VCaP (cell line): ENCODE data around the gene ERVFRD-1.

ENCODE experiments used
- H3K27ac ChIP-seq: fragments of 450-650 bp; 2 replicates; pipeline ENCODE4 v1.5.1; 2017
- TF ChIP-seq, protein P1 (sequence below): fragments of 450-650 bp; conservative IDR thresholded peaks from 2 replicates; pipeline ENCODE4 v1.5.1; 2017; ENCODE audit warnings: mild to moderate bottlenecking, moderate library complexity

The ERVFRD-1 gene, protein sequence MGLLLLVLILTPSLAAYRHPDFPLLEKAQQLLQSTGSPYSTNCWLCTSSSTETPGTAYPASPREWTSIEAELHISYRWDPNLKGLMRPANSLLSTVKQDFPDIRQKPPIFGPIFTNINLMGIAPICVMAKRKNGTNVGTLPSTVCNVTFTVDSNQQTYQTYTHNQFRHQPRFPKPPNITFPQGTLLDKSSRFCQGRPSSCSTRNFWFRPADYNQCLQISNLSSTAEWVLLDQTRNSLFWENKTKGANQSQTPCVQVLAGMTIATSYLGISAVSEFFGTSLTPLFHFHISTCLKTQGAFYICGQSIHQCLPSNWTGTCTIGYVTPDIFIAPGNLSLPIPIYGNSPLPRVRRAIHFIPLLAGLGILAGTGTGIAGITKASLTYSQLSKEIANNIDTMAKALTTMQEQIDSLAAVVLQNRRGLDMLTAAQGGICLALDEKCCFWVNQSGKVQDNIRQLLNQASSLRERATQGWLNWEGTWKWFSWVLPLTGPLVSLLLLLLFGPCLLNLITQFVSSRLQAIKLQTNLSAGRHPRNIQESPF

DNA sequence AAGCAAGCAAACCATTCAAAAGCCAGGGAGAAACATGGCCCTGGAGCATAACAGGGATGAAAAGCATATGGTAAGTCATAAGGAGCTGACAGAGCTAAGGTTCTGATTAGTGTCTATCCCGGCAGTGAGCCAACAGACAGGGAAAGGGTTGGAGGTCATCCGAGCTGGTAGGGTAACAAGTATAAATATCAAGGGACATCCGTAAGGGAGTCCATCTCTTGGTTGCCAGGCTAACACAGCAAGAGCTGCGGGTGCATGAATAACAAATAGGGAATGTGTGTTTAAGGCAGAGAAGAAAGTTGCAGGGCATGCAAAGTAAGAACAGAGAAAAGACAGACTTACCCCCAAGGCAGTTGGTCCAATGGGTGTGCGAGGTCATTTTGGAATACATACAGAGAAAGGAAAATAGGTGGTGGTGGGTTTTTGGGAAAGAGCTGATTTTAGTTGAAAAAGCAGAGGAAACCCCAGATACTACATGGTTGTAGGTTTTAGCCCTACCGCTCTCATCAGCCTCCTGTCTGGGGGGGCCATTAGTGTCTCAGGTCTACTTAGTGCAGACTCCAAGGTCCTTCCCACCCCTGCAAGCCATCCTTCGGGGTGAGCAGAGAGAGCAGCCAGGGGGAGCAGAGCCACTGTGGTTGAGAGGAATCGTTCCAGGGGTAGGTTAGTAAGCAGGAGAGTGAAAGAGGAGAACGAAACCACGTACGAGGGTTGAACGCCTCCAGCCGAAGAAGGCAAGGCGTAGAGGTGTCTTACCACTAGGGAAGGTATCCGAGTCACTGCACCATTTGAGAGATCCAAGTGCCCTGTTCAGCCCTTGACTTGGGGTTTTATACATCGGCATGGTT, at the start of gene ERVFRD-1:
ERVFRD-1 (minus strand) TSS at position 805 of the 848 bp plus-strand sequence. CDS start 6,415 bp downstream, outside the sequence.
- peak within 1 kb of the TSS; percentile 50 for H3K27ac ChIP-seq
- TF ChIP-seq, protein P1, sequence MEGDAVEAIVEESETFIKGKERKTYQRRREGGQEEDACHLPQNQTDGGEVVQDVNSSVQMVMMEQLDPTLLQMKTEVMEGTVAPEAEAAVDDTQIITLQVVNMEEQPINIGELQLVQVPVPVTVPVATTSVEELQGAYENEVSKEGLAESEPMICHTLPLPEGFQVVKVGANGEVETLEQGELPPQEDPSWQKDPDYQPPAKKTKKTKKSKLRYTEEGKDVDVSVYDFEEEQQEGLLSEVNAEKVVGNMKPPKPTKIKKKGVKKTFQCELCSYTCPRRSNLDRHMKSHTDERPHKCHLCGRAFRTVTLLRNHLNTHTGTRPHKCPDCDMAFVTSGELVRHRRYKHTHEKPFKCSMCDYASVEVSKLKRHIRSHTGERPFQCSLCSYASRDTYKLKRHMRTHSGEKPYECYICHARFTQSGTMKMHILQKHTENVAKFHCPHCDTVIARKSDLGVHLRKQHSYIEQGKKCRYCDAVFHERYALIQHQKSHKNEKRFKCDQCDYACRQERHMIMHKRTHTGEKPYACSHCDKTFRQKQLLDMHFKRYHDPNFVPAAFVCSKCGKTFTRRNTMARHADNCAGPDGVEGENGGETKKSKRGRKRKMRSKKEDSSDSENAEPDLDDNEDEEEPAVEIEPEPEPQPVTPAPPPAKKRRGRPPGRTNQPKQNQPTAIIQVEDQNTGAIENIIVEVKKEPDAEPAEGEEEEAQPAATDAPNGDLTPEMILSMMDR, result no peak

DNA sequence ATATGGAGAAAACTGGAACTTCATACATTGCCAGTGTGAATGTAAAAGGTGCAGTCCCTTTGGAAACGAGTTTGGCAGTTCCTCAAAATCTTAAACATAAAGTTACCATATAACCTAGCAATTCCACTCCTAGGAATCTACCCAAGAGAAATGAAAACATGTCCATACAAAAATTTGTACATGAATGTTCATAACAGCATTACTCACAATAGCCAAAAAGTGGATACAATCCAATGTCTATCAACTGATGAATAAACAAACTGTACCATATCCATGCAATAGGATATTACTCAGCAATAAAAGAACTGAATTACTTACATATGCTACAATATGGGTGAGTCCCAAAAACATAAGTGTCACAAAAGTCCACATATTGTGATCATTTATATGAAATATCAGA, 48.7 kb upstream of the ERVFRD-1 start:
- TF ChIP-seq, protein P1, result no peak
- H3K27ac ChIP-seq, result no peak overlapping the region

DNA sequence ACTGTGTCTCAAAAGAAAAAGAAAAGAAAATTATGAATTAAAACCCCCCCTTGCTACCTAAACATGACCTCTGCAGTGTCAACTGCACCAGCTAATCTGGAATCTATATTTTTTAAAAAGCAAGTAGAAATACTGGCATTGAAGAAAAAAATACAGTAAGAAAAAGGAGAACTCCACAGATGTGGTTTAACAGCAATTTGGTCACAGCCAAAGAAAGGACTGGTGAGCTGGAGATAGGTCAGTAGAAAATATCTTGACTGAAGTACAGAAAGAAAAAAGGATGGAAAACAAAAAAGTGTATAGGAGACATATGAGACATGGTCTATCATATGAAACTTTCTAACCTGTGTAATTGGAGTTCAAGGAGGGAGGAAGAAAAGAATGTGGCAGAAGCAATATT, 44.1 kb upstream of the ERVFRD-1 start:
- H3K27ac ChIP-seq, result no peak overlapping the region
- TF ChIP-seq, protein P1, result no peak

DNA sequence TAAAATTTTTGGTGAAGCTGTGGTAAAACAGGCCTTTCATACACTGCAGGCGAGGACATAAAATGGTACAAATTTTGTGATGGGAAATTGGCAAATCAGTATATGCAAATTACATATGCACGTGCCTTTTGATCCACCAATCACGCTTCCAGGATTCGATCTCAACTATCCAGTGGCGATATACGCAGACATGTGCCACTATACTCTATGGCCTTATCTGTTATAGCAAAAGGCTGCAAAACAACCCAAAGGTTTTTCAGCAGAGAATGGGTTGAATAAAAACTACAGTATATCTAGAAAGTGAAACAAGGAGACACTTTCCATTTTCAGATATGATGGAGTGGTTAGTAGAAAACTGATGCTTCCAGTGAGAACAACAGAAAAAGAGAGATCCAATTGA, 41.9 kb upstream of the ERVFRD-1 start:
- no peak overlapping the region for H3K27ac ChIP-seq
- TF ChIP-seq, protein P1, result no peak

DNA sequence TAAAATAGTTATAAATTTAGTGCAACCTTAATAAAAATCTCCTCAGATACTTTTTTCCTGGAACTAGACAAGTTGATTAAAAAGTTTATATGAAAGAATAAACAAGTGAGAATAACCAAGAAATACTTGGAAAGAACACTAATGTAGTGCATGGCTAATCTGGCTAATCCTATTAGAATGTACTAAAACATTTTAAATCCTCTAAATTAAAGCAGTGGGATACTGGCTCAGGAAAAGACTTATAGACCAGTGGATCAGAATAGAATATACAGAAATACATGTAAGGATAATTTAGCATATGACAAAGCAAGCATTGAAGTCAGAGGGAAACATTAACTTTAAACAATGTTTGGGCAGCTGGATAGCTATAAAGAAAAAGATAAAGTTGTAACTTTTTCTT, 41.1 kb upstream of the ERVFRD-1 start:
- TF ChIP-seq, protein P1, result no peak
- H3K27ac ChIP-seq, result no peak overlapping the region

DNA sequence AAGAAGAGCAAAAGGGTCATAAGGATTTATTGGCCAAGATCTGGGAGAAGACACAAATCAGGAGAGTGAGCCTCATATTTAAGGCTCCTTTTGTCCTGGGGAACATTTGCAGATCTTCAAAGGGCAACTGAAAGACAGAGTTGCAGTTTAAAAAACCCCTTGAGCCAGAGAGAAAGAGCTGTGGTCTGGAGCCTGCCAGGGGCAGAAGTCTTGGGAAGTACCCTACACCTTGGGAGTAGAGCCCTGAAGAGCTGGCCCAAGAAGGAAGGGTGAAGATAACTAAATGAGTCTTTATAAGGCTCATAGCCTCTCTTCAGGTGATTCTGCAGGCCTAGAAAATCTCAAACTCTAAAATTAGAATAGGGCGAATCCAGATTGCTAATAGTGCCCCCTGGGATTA, 40.0 kb upstream of the ERVFRD-1 start:
- H3K27ac ChIP-seq, result no peak overlapping the region
- TF ChIP-seq, protein P1, result no peak

DNA sequence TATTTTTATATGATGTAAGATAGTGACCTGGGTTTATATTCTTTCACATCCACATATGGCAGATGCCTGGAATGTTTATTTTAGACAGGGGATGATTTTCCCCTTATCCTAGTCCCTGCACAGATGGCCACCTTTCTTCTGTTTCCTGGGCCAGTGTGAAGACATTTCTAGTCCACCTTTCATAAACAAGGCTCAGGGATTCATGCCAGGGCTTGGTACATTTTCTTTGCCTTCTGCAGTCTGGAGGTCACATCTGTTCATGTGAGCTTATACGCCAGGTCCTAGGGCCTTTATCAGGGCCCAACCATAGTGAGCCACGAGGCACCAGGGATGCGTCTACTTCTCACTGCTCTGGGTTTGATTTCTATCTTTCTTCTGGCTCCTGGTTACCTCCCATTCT, 38.0 kb upstream of the ERVFRD-1 start:
- TF ChIP-seq, protein P1, result no peak
- H3K27ac ChIP-seq, result no peak overlapping the region
